Measurements from ENCODE around the gene SYNJ2BP.

Gene SYNJ2BP

GRCh38 chr14:70391493-70392391 is 25.1 kb downstream of the SYNJ2BP start:
- no peak for DNase-seq

GRCh38 chr14:70382536-70382935 is 34.4 kb downstream of the SYNJ2BP start:
- DNase-seq, result no peak

- DNase-seq, result no peak
Observed at GRCh38 chr14:70380824-70381223, 36.1 kb downstream of the SYNJ2BP start.

GRCh38 chr14:70378696-70379095 is 38.2 kb downstream of the SYNJ2BP start:
- no peak for DNase-seq
